ENCODE results near the gene TENT4A. TPM values are rescaled to one million over a fixed set of nuclear protein-coding genes. Genes with fewer than 3 reads are reported as not detected.

TENT4A gene
- total RNA-seq, 6 donors from 2014 or later: 19.7 to 44.0 (median 27.3) TPM

DNA sequence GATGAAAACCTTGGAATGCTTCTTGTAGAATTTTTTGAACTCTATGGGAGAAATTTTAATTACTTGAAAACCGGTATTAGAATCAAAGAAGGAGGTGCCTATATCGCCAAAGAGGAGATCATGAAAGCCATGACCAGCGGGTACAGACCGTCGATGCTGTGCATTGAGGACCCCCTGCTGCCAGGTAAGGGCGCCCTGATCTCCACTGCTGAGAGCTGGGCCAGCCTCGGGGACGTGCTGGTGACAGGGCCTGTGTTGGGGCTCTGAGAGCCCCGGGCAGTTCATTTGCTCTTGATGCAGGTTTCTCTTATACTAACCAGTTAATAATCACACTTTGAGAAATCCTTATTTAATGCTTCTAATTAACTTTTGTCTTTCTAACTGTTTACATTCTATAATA lies 33.0 kb downstream of the TENT4A start:
- no peak overlapping the region for H3K27ac ChIP-seq
- no peak for TF ChIP-seq EP300 (IDR thresholded peaks at IDR 0.05)
- no peak for TF ChIP-seq POLR2A (IDR thresholded peaks at IDR 0.05)
- TF ChIP-seq, protein P1, sequence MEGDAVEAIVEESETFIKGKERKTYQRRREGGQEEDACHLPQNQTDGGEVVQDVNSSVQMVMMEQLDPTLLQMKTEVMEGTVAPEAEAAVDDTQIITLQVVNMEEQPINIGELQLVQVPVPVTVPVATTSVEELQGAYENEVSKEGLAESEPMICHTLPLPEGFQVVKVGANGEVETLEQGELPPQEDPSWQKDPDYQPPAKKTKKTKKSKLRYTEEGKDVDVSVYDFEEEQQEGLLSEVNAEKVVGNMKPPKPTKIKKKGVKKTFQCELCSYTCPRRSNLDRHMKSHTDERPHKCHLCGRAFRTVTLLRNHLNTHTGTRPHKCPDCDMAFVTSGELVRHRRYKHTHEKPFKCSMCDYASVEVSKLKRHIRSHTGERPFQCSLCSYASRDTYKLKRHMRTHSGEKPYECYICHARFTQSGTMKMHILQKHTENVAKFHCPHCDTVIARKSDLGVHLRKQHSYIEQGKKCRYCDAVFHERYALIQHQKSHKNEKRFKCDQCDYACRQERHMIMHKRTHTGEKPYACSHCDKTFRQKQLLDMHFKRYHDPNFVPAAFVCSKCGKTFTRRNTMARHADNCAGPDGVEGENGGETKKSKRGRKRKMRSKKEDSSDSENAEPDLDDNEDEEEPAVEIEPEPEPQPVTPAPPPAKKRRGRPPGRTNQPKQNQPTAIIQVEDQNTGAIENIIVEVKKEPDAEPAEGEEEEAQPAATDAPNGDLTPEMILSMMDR (IDR thresholded peaks at IDR 0.05): no peak
- no peak for TF ChIP-seq POLR2AphosphoS5 (IDR thresholded peaks at IDR 0.05)
- no peaks in the 10 kb centered on the region for H3K9me3 ChIP-seq
- ATAC-seq (ENCODE audit: low FRiP score in 2 of 2) (no peak), DNase-seq (no peak)
- H3K36me3 ChIP-seq: peaks cover 19 to 71% (median 43%) of the 10 kb centered on the region in 4 donors
- no peaks in the 10 kb centered on the region for H3K27me3 ChIP-seq
- 91 to 94% methylated on average over 9 of the region's 9 CpGs for WGBS, 2 donors
- no peak overlapping the region for H3K4me3 ChIP-seq
- H3K4me1 ChIP-seq: peaks cover 0 to 5% (median 2%) of the 10 kb centered on the region in 4 donors

DNA sequence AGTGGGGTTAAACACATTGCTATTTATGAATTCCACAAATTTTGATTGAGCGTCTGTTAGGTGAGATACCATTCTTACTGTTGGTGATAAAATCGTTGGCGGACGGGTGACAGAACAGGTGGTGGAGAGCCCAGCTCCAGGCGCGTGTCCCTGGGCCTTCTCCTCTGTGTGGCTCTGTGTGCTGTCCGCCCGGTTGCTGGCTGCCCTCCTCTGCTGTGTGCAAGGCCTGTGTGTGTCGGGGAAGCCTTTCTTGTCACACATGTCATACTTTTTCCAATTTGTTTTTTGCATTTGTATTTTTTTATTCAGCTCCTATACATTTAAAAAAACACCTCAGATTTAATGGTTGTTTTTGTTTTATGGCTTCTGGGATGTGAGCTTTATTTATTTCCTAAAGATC lies 33.9 kb downstream of the TENT4A start:
- WGBS, 2 donors: 85 to 91% methylated on average over 9 of the region's 9 CpGs
- H3K4me1 ChIP-seq: peaks cover 0 to 5% (median 2%) of the 10 kb centered on the region in 4 donors
- DNase-seq: no peak
- H3K27ac ChIP-seq: no peak overlapping the region
- no peak for ATAC-seq (ENCODE audit: low FRiP score in 2 of 2)
- TF ChIP-seq EP300 (IDR thresholded peaks at IDR 0.05) (no peak), POLR2AphosphoS5 (IDR thresholded peaks at IDR 0.05) (no peak), POLR2A (IDR thresholded peaks at IDR 0.05) (no peak)
- TF ChIP-seq, protein P1 (IDR thresholded peaks at IDR 0.05): no peak
- no peaks in the 10 kb centered on the region for H3K27me3 ChIP-seq
- H3K36me3 ChIP-seq: peaks cover 27 to 72% (median 52%) of the 10 kb centered on the region in 4 donors
- no peak overlapping the region for H3K4me3 ChIP-seq
- no peaks in the 10 kb centered on the region for H3K9me3 ChIP-seq

DNA sequence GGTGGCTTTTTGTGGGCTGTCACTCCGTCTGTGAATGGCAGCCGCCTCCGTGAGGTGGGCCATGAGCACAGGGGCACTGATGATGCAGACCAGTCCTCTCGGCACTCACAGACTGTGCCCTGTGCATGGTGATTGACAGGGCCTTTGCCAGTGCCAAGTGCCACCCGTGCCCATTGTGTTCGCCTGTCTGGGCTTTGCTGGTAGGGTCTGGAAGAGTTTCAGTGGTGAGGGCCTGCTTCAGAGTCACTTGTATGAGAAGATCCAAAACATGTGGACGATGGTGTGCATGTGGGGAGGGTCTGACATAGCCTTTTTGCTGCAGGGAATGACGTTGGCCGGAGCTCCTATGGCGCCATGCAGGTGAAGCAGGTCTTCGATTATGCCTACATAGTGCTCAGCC lies 34.9 kb downstream of the TENT4A start:
- Histone ChIP-seq H3K27me3 (no peaks in the 10 kb centered on the region), H3K4me3 (no peak overlapping the region), H3K27ac (no peak overlapping the region), H3K9me3 (no peaks in the 10 kb centered on the region), H3K36me3 (peaks cover 21 to 72% (median 54%) of the 10 kb centered on the region in 4 donors), H3K4me1 (peaks cover 0 to 5% (median 2%) of the 10 kb centered on the region in 4 donors)
- DNase-seq (no peak), ATAC-seq (ENCODE audit: low FRiP score in 2 of 2) (no peak)
- TF ChIP-seq POLR2AphosphoS5 (IDR thresholded peaks at IDR 0.05) (no peak), POLR2A (IDR thresholded peaks at IDR 0.05) (no peak), EP300 (IDR thresholded peaks at IDR 0.05) (no peak)
- TF ChIP-seq, protein P1 (IDR thresholded peaks at IDR 0.05): no peak
- WGBS, 2 donors: 95 to 96% methylated on average over 6 to 10 of the region's 11 CpGs

DNA sequence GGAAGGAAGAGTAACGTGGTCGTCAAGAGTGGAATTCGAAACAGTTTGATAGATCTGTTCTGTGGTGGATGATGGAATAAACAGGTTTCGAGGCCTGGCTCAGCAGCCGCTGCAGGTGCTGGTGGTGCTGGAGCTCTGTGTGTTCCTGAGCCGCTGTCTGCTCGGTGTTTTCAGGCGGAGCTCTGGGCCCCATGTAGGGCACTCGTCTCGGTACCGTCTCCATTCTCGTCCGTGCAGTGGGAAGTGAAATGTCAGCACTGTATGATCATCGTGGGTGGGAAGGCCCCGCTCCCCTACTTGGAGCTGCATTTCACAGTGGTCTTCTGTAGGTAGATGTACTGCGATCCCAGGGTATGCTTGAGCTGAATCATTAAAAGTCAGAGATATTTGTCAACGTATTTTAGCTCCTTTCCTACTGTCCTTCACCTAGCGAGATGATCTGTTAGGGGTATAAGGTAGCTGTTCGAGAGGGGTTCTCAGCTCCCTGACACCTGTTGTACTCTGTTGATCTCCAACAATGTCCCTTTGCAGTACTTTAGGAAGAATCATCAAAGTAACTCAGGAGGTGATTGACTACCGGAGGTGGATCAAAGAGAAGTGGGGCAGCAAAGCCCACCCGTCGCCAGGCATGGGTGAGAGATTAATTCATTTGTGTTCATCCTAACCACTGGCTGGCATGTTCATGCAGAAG lies 35.9 kb downstream of the TENT4A start:
- DNase-seq: no peak
- no peaks in the 10 kb centered on the region for H3K27me3 ChIP-seq
- TF ChIP-seq POLR2A (IDR thresholded peaks at IDR 0.05) (no peak), POLR2AphosphoS5 (IDR thresholded peaks at IDR 0.05) (no peak), EP300 (IDR thresholded peaks at IDR 0.05) (no peak)
- TF ChIP-seq, protein P1 (IDR thresholded peaks at IDR 0.05): no peak
- H3K36me3 ChIP-seq: peaks cover 30 to 74% (median 59%) of the 10 kb centered on the region in 4 donors
- peaks cover 0 to 5% (median 2%) of the 10 kb centered on the region in 4 donors for H3K4me1 ChIP-seq
- 93 to 95% methylated on average over 16 to 22 of the region's 22 CpGs for WGBS, 2 donors
- H3K9me3 ChIP-seq: no peaks in the 10 kb centered on the region
- no peak overlapping the region for H3K27ac ChIP-seq
- ATAC-seq (ENCODE audit: low FRiP score in 2 of 2): no peak
- H3K4me3 ChIP-seq: no peak overlapping the region

Data from upper lobe of left lung (tissue), 6 donors.